ENCODE data around the gene IBSP.

IBSP gene, protein sequence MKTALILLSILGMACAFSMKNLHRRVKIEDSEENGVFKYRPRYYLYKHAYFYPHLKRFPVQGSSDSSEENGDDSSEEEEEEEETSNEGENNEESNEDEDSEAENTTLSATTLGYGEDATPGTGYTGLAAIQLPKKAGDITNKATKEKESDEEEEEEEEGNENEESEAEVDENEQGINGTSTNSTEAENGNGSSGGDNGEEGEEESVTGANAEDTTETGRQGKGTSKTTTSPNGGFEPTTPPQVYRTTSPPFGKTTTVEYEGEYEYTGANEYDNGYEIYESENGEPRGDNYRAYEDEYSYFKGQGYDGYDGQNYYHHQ

DNA sequence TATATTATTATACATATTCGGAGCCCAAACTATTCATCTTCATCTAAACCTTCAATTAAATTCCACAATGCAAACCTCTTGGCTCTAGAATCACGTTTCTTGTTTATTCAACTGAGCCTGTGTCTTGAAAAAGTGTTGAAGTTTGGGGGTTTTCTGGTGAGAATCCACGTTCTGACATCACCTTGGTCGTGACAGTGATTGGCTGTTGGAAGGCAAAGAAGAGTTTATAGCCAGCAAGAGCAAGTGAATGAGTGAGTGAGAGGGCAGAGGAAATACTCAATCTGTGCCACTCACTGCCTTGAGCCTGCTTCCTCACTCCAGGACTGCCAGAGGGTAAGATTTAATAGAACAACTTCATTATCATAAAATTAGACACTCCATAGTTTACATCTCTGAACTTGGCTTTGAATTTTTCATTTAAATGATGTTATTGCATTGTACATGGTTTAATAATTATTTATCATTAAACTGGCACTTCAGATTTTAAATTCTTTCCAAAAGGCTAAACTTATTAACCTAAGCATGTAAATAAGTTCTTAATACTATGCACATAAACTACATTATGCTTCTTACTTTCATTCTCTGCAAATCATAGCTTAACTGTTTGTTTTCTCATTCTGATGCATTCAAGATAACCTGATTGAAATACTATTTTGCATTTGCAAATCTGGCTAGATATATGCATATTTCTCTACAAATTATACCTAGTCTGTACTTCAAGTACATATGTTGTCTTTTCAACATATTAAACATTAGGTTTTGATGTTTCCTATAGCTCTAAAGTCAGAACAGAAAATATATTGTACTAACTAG lies at the start of gene IBSP:
IBSP (plus strand) TSS at position 254 of the 813 bp plus-strand sequence. CDS start 2,808 bp downstream, outside the sequence.
- DNase-seq, result no peak

DNA sequence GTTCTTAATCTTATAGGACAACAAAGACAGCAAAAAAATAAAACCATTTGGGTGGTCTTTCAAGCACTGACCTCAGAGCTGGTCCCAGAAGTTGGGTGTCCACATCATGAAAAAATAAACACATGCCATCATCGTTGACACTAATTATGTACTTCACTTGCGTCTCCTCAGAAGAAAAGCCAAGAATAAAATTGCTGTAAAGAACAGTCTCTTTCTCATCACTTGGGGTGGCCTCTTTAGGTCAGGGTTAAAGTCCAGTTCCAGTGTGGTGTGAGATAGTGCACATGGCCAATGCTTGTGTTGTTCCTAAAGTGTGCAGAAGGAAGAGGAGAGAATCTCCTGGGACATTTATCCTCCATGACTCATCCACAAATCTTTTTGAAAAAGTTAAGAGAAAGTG lies 49.5 kb upstream of the IBSP start:
- no peak for DNase-seq

DNA sequence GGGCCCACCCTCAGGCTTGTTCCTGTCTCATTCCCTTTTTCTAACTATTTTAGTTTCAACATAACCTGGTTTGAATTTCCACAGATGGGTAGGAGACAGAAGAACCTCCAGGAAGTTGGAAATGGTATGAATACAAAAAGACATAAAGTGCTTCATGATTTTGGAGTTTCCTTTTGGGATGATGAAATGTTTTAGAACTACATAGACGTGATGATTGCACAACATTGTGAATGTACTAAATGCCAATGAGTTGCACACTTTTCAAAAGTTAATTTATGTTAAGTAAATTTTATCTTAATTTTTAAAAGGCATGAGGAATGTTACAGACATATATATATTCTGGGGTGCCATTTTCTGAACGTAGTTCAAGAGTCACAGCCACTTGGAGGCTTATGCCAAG lies 41.1 kb upstream of the IBSP start:
- no peak for DNase-seq

DNA sequence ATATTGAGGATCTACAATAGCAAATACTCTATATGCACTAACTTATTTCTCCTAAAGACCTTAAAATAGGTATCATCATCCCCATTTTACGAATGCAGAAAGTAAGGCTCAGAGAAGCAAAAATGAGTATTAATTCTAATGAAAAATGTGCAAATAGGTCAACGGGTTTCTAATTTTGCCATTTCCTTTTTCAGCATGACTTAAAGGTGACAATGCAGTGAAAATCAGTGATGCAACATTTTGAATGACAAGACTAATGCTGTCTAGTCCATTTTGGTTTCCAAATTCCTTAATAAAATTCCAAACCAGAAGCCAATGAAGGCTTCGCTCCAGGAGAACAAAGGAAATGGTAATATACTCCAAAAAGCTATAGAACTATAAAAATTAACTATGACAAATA lies 37.0 kb upstream of the IBSP start:
- no peak for DNase-seq

DNA sequence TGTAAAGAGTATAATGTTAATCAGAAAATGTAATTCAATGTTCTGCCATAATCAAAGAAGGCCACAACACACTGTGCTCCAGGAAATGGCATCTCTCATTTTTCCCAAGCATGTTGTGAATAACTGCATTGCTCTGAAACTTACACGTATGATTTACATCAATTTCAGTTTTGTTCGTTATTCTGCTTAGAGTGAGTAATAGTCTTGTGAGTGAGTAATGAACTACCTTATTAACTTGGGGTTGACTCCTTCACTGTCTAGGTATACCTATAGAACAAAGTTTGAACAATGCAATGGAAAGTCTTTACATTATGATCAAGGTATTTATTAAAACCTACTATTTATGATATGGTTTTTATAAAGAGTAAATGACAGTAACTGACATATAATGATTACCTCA lies 17.8 kb upstream of the IBSP start:
- DNase-seq, result no peak

DNA sequence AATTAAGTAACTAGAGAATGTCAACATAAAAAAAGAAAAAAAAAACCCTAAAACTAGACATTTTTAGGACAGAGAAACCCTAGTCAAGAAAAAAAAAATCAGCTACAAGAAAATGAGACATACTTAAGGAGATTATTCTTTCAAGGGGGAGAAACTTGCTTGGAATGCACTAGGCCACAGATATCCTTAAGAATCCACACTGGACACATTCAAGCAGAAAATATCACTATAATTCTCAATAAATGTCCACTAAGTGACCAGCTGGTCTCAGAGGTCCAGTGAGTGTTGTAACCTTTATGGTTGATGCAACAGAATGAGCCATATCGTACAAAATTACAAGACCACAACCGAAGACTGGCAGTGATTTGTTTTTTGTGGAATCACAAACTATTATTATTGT lies 15.6 kb upstream of the IBSP start:
- DNase-seq, result no peak

DNA sequence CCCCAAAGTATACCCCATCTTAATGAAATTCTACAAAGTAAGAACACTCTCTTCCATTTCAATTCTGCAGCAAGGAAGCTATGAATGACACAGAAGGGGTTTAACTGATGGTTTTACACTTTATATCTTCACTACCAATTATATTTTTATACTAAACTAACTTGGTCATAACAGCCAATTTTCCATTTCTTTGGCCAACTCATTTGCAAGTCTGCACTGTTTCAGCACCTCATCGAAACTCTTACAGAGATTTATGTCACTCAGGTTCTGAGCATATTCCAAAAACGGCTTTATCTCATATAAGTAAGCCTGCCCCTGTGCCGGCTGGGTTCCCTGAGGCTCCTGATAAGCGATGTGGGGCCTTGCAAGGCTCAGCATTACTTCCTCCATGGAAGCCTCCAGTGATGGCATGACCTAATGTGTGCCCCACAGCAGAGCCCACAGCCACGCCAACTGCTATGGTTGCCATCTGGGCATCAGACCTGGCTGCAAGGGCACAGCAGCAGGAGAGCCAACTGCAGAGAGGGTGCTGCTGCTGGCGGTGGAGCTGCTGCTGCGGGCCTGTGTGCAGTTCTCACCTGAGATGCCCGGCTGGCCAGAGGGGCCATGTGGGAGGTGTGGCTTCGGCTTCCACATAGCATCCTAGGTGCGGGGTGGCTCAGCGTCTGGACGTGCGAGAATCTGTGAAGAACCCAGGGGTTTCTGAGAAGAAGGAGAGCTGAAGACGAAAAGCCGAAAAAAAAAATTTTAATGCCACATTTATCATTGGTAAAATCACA lies 13.4 kb upstream of the IBSP start:
- no peak for DNase-seq

DNA sequence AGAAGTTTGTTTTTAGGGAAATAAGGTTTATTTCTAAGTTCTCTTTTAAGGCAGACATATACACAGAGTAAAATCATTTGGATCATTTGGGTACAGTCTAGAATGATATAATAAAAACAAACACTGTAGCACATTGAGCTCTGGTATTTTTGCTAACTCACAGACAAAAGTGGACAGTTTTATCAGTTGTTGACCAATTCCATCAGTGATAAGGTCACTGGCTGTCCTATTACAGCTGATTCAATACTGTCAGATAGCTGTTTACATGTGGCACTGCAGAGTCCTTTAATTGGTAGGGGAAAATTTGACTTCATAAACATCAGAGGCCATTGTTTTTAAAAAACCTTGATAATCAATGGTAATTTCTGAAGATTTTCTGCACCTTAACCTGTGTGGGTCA lies 3.5 kb downstream of the IBSP start:
- no peak for DNase-seq

DNA sequence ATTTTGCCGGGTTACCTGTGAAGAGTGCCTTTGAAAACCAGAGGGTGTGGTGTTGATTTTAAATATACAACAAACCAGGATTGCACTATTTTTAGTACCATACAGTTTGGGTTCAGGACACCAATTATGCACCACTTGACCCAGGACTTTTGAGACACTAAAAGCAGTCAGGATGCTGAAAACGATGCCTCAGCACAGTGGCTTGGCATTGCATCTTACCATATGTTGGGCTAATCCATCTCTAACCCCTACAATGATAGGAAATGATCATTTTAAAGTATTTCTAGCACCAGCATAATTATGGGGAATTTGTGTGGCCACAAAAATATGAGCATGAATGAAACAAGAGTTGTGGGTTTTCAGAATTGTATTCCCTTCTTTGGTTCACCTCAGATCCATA lies 4.1 kb downstream of the IBSP start:
- no peak for DNase-seq

DNA sequence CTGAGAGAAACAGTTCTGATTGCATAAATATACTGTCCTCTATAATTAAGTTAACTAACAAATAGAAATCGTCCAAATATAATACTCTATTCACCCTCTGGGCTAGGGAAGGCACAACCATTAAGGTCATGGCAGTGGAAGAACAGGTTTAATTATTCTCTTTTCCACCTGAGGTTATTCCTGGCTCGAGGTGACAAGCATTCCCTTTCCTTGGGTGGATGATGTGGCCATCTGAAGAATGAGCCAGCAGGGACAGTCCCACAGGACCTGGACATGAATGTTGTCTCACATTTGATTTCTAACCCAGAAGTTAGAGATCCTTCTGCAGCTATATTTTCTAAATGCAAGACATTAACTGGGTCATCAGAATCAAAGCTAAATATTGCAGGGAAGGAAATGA lies 5.5 kb downstream of the IBSP start:
- no peak for DNase-seq

DNA sequence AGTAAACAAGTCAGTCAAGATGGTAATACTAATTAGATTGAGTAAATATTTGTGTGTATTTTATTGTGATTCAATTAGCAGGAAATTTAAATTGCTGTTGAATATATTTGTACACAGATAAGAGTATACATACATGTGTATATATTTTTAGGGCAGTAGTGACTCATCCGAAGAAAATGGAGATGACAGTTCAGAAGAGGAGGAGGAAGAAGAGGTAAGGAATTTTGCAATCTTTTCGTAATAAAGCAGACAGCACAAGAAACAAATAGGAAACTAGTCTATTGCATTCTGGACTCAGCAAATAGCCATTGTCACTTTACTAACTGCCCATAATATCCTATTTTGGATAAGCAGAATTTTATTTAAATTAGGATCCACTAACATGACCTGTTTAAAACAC lies 6.6 kb downstream of the IBSP start:
- no peak for DNase-seq

DNA sequence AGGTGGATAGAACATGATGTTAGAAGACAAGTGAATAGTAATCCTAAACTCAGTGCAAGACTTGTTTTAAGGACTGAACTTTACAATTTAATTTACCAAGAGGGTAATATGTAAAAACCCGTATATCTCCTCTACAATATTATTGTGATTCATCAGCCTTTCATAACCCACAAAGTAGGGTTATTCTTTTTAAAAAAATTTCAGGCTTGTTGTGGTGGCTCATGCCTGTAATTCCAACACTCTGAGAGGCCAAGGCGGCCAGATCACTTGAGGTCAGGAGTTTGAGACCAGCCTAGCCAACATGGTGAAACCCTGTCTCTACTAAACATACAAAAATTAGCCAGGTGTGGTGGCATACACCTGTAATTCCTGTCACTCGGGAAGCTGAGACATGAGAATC lies 7.2 kb downstream of the IBSP start:
- no peak for DNase-seq

DNA sequence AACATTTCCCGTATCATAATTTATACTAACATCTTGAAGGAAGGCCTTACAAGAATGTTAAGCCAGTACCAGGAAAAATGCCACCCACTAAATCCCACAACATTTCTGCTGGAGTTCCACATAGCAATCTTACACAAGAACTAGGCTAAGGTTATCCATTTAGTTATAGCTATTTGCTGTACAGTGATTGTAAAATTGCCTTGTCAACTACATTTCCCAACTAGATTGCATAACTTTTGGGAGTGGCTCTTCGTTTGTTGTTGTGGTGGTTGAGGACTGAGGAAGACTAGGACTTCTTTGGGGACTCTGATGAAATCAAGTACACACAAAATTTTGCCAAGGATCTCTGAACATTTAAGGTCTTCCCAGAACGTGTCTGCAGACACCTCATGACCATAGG lies 8.0 kb downstream of the IBSP start:
- DNase-seq, result no peak

DNA sequence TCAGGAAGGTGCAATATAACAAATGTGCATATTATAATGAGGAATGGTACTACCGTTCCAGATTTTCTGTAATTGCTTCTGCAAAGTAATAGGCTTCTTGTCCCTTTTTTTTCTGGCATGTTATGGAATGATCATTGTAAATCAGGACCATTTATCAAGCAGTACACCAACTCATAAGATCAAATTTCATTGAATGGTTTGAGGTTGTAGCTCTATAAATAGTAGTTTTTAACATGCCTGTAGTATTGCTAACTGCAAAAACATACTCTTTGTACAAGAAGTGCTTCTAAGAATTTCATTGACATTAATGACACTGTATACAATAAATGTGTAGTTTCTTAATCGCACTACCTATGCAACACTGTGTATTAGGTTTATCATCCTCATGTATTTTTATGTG lies 12.6 kb downstream of the IBSP start:
- no peak for DNase-seq

DNA sequence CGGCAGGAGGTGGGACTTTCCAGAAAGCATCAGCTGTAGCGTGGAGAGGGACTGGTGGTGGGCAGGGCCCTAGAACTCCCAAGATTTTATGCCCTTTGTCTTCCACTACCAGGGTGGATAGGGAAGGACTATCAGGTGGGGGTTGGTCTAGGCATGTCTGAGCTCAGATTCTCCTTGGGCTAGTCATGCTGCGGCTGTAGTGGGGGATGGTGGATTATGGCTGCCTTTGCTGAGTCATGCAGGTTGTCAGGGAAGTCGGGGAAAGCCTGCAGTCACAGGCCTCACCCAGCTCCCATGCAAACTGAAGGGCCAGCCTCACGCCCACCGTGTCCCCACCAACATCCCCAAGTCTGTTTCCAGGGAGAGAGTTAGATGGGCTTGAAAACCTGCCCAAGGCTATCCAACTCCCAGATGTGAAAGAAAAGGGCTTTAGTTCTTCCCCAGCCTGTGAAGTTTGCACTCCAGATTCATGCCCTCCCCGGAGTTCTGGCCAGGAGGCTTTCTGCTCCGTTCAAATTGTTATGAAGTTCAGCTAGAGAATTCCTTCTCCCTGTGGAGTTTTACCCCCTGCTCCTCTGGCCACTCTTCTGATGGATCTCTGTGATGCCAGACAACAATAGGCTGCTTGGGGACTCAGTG lies 20.0 kb downstream of the IBSP start:
- DNase-seq, result no peak

DNA sequence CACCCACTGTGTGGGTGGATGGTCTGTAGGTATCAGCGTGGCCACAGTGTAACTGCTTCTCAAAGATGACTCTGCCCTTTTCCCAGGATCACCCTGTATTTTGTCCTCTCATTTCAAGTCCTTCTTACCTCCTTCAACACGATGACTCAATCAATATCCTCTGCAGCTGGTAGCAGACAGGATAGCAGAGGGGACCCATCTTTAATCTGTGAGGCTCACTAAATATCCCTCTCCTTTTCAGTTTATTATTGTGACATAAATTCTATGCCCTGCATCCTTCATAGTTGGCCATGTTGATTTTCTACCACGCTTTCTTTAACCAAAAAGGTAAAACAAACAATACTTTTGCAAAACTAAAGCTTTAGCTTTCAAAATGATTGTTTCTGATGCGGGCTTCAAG lies 23.8 kb downstream of the IBSP start:
- no peak for DNase-seq

DNA sequence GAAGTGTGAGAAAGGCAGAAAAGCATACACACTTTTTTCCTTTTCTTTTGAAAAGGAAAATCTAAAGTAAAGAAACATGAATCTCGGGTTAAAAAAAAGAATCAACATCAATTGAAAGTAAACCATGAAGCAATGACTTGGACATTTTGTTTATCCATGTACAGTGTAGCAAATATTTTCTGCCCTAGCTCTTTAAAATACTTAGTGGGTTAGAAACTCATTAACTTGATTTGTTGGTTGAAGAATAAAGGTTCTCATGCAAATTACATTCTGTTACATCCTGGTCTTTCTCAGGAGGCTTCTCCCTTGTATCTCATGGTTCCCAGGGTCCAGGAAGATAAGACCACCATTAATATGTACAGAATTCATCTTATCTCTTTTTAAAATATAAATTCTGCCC lies 24.4 kb downstream of the IBSP start:
- no peak for DNase-seq

DNA sequence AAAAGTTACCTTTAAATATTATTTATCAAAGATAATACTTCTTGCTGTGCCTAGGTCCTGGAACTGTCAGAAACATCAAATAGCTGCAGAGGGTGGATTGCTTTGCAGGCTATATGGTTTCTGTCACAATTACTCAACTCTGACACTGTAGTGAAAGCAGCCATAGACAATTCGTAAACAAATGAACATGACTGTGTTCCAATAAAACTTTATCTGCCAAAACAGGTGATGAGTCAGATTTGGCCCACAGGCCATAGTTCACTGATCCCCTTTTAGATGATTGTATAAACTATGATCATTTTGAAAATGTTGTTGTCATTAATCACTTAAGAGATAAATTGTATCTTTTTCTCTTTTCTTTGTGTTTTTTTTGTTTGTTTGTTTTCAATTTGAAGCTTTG lies 25.0 kb downstream of the IBSP start:
- DNase-seq, result no peak

DNA sequence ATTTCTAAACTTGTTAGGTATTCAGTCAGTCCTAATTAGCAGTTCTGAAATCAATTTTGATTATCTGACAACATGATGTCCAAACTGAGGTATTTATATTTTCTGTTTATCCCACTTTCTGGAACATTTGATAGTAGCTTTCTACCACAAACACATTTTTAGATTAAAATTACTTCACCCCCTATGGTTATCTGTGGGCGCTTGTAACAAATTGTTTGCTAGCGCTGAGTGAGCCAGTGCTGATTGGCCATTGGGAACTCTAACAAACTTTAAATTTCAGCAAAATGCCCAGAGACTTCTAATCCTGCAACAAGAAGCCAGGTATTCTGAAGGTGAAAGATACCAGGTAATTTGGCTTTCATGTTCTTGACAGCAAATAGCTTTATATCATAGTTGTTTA lies 33.3 kb downstream of the IBSP start, which contains the start of gene MEPE:
MEPE (plus strand) TSS at position 301 of the 400 bp plus-strand sequence. CDS start 1,746 bp downstream, outside the sequence.
- no peak for DNase-seq

DNA sequence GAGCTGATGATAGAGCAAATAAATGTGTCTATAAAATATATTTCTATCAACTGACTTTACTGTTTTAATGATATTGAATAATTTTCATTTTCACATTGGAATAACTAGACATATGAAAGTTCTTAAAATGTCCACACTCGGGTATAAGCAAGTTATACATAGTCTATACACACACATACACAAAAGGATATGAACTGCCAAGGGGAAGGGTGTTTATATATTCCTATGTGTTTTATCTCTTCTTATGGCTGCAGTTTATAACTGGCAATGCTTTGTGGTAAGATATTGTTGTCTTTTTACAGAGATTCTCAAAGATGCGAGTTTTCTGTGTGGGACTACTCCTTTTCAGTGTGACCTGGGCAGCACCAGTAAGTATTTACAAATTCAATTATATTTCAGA lies 35.0 kb downstream of the IBSP start:
- no peak for DNase-seq

DNA sequence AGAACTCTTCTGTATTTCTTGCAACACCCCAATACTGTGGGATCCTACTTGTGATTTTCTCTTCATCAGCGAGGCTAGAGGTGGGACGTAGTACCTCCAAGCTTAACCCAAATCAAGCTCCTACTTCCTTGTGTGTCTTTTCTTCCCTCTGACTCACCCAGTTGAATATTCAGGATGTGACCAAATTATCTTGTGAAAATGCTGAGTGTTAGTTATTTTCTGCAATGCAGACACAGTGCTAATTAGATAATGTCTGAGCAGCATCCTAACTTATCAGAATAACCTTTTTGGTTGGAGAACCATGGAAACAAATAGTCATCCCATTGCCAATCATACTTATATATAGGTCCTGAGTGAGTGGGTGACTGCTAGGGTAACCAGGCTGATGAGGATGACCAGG lies 35.8 kb downstream of the IBSP start:
- no peak for DNase-seq

DNA sequence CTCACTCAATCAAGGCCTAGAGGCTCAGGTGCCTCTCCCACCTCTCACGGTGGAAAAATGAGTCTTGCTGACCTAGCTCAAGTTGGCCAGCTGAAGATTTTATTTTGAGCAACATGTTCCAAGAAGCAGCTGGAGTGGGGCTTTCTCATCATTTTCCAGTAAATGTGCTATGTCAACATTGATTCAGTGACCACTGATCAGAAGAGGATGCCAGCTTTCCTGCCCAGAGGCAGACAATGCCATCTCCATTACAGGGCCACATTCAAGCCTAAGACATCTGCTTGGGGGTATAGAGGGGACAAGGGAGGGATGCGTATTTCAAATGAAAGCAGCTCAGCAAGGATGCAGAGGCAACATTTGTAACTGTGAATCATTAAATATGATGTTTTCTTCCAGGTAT lies 36.4 kb downstream of the IBSP start:
- DNase-seq, result no peak

DNA sequence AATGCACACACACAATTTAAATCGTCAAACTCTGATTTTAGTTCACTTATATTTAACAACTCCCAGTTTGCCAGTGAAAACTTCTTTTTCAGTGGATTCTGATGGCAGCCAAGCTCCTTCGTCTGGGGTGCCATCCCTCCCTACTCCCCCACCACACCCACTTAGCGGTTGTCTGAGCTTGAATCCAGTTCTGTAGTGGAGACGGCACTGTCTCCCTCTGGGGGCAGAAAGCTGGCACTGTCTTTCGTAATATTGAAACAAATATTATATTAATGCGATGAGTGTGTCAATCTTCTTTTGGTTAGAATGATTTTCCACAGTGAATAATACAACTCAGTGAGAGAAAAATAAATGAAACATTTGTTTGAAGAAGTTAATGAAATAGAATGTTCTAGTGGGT lies 38.9 kb downstream of the IBSP start:
- DNase-seq, result no peak

All from CD4-positive, alpha-beta T cell treated with Interleukin-4 for 1 hour (primary cell).